Astrocyte of the spinal cord (primary cell): ENCODE data around the gene ERI3.

Source experiments
- DNase-seq: peaks from one replicate; pipeline ENCODE4 v3.0.0; 2011; ENCODE audit warnings: low read depth, low spot score
- H3K4me3 ChIP-seq: 2 replicates; pipeline ENCODE4 v1.5.1; 2011; ENCODE audit warnings: low read depth, mild to moderate bottlenecking, low read length, moderate library complexity
- in situ Hi-C: cut with HindIII; loops from 2 replicates; pipeline ENCODE4 v1.10.0; 2017; ENCODE audit warnings: low sequenced_read_pairs
- TF ChIP-seq, protein P1 (sequence below): IDR thresholded peaks from 2 replicates; pipeline ENCODE4 v1.5.1; 2012; ENCODE audit warnings: low read depth, mild to moderate bottlenecking, low read length, inconsistent platforms

ERI3 gene

DNA sequence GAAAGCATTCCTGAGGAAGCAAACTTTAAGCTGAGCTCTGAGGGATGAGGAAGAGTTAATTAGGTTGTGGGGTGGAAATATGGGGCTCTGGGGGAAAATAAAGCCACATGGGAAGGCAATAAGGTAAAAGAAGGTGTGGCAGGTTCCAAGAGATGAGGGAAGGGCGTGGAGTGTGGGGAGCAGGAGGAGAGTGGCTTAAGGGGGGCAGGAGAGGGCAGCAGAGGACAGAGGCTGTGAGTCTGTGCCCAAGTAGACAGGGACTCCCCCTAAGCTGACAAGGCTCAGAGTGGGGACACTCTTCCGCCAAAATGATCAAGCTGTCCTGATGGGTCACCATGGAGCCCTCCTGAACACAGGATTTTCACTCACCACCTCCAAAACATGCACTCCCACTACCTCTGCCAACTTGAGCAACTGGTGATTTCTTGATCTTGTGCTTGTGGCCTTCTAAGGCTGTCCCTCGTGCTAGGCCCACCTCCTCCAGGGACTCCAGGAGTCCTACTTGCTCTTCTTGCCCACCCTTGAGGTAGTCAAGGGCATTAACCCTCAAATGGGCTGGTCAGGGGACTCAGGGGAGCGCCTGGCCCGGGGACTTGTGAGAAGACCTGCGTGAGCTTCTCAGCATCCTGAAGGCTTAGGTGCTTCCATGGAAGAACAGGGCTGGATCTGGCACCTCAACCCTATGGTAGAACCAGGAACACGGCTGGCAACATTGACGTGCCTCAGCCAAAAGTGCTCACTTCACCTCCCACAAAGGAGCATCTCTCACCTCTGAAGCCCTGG lies 118.4 kb downstream of the ERI3 start:
- no peak for DNase-seq
- in situ Hi-C loops: no loop called here
- TF ChIP-seq, protein P1, sequence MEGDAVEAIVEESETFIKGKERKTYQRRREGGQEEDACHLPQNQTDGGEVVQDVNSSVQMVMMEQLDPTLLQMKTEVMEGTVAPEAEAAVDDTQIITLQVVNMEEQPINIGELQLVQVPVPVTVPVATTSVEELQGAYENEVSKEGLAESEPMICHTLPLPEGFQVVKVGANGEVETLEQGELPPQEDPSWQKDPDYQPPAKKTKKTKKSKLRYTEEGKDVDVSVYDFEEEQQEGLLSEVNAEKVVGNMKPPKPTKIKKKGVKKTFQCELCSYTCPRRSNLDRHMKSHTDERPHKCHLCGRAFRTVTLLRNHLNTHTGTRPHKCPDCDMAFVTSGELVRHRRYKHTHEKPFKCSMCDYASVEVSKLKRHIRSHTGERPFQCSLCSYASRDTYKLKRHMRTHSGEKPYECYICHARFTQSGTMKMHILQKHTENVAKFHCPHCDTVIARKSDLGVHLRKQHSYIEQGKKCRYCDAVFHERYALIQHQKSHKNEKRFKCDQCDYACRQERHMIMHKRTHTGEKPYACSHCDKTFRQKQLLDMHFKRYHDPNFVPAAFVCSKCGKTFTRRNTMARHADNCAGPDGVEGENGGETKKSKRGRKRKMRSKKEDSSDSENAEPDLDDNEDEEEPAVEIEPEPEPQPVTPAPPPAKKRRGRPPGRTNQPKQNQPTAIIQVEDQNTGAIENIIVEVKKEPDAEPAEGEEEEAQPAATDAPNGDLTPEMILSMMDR: no peak
- no peak overlapping the region for H3K4me3 ChIP-seq

DNA sequence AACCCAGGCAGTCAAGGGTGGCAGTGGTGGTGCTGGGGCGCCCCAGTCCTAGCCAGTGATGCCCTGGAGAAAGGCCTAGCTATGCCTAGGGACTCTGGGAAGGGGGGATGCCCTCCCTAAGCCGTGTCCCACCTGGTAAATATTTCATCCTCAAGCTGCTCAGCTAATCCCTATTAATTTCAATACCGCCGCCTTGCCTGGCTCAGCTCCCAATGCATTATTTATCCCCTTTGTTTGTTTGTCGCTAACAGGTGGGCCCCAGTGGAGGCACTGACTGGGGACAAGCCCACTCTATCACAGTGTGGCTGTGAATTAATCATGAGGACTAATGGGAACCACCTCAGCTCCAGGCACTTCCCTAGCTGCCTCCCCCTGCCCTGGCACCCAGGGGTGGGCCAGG lies 119.2 kb downstream of the ERI3 start:
- TF ChIP-seq, protein P1: no peak
- in situ Hi-C loops: no loop called here

DNA sequence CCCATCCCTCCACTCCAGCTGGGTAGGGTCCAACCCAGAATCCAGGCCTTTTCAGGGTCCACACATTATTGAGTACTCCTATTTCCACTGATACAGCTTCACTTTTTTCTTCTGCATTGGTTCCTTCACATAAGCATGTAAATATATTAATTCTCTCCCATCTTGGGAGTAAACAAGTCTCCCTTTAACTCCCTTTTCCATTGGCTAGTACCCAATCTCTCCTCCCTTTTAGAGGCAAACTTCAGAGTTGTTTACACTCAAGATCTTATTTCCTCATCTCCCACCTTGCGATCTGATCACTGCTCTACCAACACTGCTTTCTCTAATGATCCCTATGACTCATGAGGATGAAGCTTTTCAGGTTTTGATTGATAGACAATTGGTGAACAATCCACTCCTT lies 121.5 kb downstream of the ERI3 start:
- DNase-seq: no peak
- TF ChIP-seq, protein P1: no peak
- in situ Hi-C loops: no loop called here
- H3K4me3 ChIP-seq: no peak overlapping the region

More for the DNA sequence above, 119.2 kb downstream of the ERI3 start:
- no peak overlapping the region for H3K4me3 ChIP-seq
- no peak for DNase-seq

DNA sequence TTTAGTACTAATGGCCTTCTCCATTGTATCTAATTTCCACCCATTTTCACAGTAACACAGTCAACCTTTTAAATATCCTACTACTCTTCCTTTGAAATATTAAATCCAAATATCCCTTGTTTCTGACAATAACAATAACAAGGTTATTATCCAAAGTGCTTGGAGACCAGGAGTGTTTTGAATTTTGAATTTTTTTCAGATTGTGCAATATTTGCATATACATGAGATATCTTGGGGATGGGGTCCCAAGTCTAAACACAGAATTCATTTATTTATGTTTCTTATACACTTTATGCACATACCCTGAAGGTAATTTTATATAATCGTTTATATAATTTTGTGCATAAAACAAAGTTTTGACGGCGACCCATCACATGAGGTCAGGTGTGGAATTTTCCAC lies 124.3 kb downstream of the ERI3 start:
- TF ChIP-seq, protein P1: no peak
- in situ Hi-C loops: no loop called here
- DNase-seq: no peak
- no peak overlapping the region for H3K4me3 ChIP-seq

DNA sequence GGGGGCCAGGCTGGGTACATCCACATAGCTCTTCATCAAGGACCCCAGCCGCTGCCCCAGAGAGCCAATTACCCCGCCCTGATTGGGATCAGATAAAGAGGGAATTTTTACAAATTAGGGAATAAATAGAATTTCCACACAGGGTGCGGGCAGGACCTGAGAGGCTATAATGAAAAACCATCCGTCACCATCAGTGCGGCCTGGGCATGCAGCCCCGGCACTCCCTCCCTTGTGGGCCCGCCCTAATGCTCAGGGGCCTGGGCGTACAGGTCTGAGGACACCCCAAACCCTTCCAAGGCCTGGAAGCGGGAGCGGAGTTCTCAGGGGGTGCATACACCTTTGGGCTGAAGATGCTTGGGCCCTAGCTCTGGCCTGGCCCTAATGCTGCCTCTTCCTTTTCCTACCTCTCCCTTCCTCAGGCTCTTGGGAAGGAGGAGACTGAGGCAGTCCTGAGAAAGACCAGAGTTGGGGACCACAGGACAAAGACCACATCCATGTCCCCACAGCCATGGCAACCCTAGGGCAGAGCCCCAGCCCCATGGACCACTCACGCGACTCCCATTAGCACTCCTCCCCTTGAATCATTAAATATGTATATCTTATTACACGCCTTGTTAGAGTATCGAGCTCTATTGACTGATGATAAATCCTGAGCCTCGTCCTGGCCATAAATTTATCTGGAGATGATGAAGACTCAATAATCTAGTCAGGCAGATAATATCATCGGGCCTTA lies 125.5 kb downstream of the ERI3 start:
- in situ Hi-C loops: no loop called here
- TF ChIP-seq, protein P1: no peak
- DNase-seq: no peak
- no peak overlapping the region for H3K4me3 ChIP-seq

DNA sequence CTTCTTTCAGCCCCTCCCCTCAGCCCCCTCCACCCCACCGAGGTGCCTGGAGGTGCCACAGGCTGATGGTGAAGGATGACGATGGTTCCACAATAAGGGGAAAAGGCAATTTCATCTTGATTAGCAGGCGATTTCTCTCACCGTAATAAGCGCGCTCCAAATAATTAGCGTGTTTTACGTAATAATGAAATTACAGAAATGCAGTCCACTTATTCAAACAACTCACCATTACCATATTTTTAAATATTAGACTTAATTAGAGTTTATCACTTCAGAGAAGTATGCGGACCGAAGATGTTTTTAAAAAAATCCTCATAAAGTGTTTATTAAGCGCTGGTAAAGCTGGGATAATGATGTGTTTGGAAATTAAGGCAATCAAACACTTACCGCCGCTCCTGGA lies 126.8 kb downstream of the ERI3 start:
- in situ Hi-C loops: no loop called here
- H3K4me3 ChIP-seq: no peak overlapping the region
- TF ChIP-seq, protein P1: no peak
- DNase-seq: no peak
